GM12878 (cell line): ENCODE measurements around the gene SPARC. TPM values are rescaled to one million over a fixed set of nuclear protein-coding genes. Genes with fewer than 3 reads are reported as not detected.

Experiments
- BCL11A ChIP-seq: IDR thresholded peaks from 2 replicates; pipeline ENCODE4 v1.6.1; 2011; ENCODE audit warnings: low read depth, low read length
- BHLHE40 ChIP-seq, 2 experiments: fragments of 450-650 bp in 1 of 2; IDR thresholded peaks; 2 replicates each; pipeline ENCODE4 v1.6.1; 2011 to 2017; ENCODE audit warnings: low read depth in 2 of 2, borderline replicate concordance in 1 of 2, improper control_type of control experiment in 1 of 2, low read length in 1 of 2, mild to moderate bottlenecking in 1 of 2
- CEBPZ ChIP-seq: fragments of 150-350 bp; IDR thresholded peaks from 2 replicates; pipeline ENCODE4 v1.6.1; 2016; ENCODE audit warnings: low read depth, low read length
- E2F8 ChIP-seq: fragments of 450-650 bp; IDR thresholded peaks from 2 replicates; pipeline ENCODE4 v1.6.1; 2018; ENCODE audit warnings: mild to moderate bottlenecking, low read depth, moderate library complexity; ENCODE audit not compliant: partially characterized antibody
- EED ChIP-seq: sonication (generic); IDR thresholded peaks from 2 replicates; pipeline ENCODE4 v1.6.1; 2016; ENCODE audit warnings: antibody characterized with exemption, low read depth
- IKZF2 ChIP-seq, 2 experiments: fragments of 450-650 bp; IDR thresholded peaks; 2 replicates each; pipeline ENCODE4 v1.6.1; 2017; ENCODE audit warnings: mild to moderate bottlenecking in 2 of 2, moderate library complexity in 2 of 2
- NBN ChIP-seq: fragments of 450-650 bp; IDR thresholded peaks from 2 replicates; pipeline ENCODE4 v1.6.1; 2016
- NR2C2 ChIP-seq: IDR thresholded peaks from 2 replicates; pipeline ENCODE4 v1.6.1; 2011; ENCODE audit warnings: borderline replicate concordance, low read depth; ENCODE audit not compliant: control insufficient read depth, insufficient read length
- NR2F1 ChIP-seq: fragments of 450-650 bp; conservative IDR thresholded peaks from 2 replicates; pipeline ENCODE4 v1.6.1; 2017; ENCODE audit warnings: mild to moderate bottlenecking
- PML ChIP-seq: IDR thresholded peaks from 2 replicates; pipeline ENCODE4 v1.6.1; 2012; ENCODE audit warnings: low read length, inconsistent platforms
- POLR2A ChIP-seq: IDR thresholded peaks from 2 replicates; pipeline ENCODE4 v1.6.1; 2011; ENCODE audit warnings: low read depth, mild to moderate bottlenecking, low read length
- SMAD1 ChIP-seq: fragments of 450-650 bp; IDR thresholded peaks from 2 replicates; pipeline ENCODE4 v1.6.1; 2018; ENCODE audit warnings: mild to moderate bottlenecking, low read depth; ENCODE audit not compliant: partially characterized antibody
- SMAD5 ChIP-seq: IDR thresholded peaks from 2 replicates; pipeline ENCODE4 v1.6.1; 2016; ENCODE audit warnings: antibody characterized with exemption, low read depth
- WRNIP1 ChIP-seq: IDR thresholded peaks from 2 replicates; pipeline ENCODE4 v1.6.1; 2011; ENCODE audit warnings: low read depth, low read length, improper control_type of control experiment, borderline replicate concordance
- YY1 ChIP-seq: IDR thresholded peaks from 2 replicates; pipeline ENCODE4 v1.6.1; 2011; ENCODE audit warnings: low read depth, mild to moderate bottlenecking, low read length
- ZBED1 ChIP-seq: IDR thresholded peaks from 2 replicates; pipeline ENCODE4 v1.6.1; 2016; ENCODE audit warnings: borderline replicate concordance
- ZNF207 ChIP-seq: fragments of 450-650 bp; IDR thresholded peaks from 2 replicates; pipeline ENCODE4 v1.6.1; 2014; ENCODE audit warnings: antibody characterized with exemption, mild to moderate bottlenecking, borderline replicate concordance
- polyA plus RNA-seq, 11 experiments: library from polyadenylated mRNA; depleted of rRNA in 4 of 11; unstranded in 6 of 11; stranded (reverse) in 5 of 11; fragments of >200 nt; fragmentation: Nextera tagmentation in 4 of 11; fragmentation: Illumina TruSeq in 1 of 11; extraction: Ambion mirVana in 4 of 11; extraction: Trizol in 1 of 11; gene quantifications; 1 replicate in 1 of 11; 2 replicates in 10 of 11; pipeline versions ENCODE4 v1.2.1 to v1.2.3, GENCODE V29; 2011 to 2016; ENCODE audit warnings: inconsistent platforms in 2 of 11, missing spikeins in 2 of 11, low read depth in 1 of 11
- total RNA-seq, 4 experiments: library from RNA; depleted of rRNA in 3 of 4; stranded (reverse); fragments of >200 nt in 3 of 4; fragmentation: Illumina TruSeq in 1 of 4; extraction: Trizol in 1 of 4; gene quantifications; 2 replicates each; pipeline versions ENCODE4 v1.2.1 to v1.2.3, GENCODE V29; 2013 to 2021
- TF ChIP-seq, protein P1 (sequence below): fragments of 450-650 bp; IDR thresholded peaks from 2 replicates; pipeline ENCODE4 v1.6.1; 2017; ENCODE audit warnings: antibody characterized with exemption, mild to moderate bottlenecking, moderate library complexity

SPARC gene
- total and polyA plus RNA-seq, 10 of the 15 experiments (the other 5 are each of a cell fraction or from before 2014, with no cell fraction given) = 29.6 to 154 (median 57.0) TPM

DNA sequence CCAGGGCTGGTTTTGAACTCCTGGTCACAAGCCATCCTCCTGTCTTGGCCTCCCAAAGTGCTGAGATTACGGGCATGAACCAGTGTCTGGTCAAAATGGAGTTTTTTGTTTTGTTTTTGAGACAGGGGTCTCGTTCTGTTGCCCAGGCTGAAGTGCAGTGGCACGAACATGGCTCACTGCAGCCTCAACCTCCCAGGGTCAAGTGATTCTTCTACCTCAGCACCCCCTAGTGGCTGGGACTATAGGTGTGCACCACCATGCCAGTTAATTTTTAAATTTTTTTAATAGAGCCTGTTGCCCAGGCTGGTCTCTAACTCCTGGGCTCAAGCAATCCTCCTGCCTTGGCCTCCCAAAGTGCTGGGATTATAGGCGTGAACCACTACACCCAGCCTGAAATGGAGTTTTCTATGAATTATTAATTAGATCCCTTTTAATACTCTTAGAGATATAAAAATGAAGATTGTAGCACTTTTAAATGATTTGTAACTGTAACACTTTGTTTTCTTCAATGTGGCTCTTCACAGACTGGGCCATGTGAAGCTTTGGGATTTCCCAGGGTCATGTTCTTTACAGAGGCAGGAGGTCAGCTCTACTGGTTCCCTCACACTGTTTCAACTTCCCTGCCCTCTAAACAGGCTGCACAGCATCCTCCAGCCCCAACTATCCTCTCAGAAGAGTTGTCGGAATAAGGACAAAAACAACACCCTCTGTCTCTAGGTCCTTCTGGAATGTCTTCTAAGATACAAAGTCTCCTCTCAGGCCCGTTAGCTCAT, 32.7 kb upstream of the SPARC start (continued):
- TF ChIP-seq CEBPZ (no peak), NR2F1 (0 out of 2 replicates have a peak, but pooled peaks have one; percentile 32), E2F8 (no peak), YY1 (peak; percentile 72), BHLHE40 (IDR thresholded peaks at IDR 0.05; ENCODE audit: borderline replicate concordance in 1 of 2, low read depth in 2 of 2, low read length in 1 of 2) (no peak), SMAD5 (no peak), SMAD1 (no peak), NR2C2 (no peak), ZBED1 (no peak), POLR2A (no peak), EED (no peak), PML (no peak), NBN (no peak), ZNF207 (no peak), WRNIP1 (no peak), IKZF2 (IDR thresholded peaks at IDR 0.05) (no peak), BCL11A (no peak)
- TF ChIP-seq, protein P1, sequence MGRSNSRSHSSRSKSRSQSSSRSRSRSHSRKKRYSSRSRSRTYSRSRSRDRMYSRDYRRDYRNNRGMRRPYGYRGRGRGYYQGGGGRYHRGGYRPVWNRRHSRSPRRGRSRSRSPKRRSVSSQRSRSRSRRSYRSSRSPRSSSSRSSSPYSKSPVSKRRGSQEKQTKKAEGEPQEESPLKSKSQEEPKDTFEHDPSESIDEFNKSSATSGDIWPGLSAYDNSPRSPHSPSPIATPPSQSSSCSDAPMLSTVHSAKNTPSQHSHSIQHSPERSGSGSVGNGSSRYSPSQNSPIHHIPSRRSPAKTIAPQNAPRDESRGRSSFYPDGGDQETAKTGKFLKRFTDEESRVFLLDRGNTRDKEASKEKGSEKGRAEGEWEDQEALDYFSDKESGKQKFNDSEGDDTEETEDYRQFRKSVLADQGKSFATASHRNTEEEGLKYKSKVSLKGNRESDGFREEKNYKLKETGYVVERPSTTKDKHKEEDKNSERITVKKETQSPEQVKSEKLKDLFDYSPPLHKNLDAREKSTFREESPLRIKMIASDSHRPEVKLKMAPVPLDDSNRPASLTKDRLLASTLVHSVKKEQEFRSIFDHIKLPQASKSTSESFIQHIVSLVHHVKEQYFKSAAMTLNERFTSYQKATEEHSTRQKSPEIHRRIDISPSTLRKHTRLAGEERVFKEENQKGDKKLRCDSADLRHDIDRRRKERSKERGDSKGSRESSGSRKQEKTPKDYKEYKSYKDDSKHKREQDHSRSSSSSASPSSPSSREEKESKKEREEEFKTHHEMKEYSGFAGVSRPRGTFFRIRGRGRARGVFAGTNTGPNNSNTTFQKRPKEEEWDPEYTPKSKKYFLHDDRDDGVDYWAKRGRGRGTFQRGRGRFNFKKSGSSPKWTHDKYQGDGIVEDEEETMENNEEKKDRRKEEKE = no peak
